ENCODE results near the gene DUSP21.
A peak's percentile ranks its signal among the peaks of the same experiment; 100 is the strongest.
"Not testable (repeated sequence)": the region's sequence is repeated elsewhere in the genome, so short reads cannot be mapped to it uniquely, and the experiment has no call there.

The DUSP21 gene

DNA sequence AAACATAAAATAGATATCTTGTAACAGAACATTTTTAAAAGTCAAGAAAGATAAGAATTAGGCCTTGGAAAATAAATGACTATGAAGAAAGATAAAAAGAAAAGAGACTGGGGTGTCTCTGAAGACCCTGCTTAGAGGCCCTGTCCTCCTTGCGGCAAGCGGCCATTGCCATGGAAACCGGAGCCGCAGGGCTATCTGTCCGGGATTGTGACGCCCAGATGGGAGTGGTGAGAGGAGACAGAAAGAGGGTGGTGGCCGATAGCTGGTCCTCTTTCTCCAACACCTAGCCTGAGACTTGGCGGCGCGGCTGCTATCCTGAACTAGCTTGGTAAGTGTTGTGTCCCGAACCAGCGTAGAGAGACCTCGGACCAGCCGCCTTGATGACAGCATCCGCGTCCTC is at the start of gene DUSP21:
DUSP21 (plus strand) TSS at position 269 of the 400 bp plus-strand sequence; CDS start at position 381, 112 bp downstream.
- no peak for DNase-seq

DNA sequence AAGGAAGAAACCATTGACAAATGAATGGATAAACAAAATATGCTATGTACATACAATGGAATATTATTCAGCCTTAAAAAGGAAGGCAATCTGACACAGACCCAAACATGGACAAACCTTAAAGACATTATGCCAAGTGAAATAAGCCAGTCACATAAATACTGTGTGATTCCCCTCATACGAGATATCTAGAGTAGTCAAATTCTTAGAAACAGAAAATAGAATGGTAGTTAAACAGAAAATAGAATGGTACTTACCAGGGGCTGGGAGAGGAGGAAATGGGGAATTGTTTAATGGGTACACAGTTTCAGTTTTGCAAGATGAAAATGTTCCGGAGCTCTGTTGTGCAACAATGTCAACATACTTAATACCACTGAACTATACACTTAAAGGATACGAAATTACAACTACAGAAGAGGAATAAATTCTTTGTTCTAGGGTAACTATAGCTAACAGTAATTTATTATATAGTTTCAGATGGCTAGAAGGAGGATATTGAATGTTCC is 47.8 kb upstream of the DUSP21 start:
- DNase-seq: no peak

DNA sequence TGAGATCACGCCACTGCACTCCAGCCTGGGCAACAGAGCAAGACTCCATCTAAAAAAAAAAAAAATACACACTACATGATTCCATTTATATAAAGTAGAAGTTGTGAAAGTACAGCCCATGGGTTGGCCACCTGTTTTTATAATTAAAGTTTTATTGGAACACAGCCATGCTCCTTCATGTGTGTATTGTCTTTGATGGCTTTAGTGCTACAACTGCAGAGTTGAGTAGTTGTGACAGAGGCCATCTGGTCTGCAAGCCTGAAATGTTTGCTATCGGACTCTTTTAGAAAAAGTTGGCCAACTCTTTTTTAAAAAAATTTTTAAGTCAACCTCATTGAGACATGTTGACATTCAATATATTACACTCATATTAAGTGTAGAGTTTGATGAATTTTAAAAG is 41.2 kb upstream of the DUSP21 start:
- no peak for DNase-seq

DNA sequence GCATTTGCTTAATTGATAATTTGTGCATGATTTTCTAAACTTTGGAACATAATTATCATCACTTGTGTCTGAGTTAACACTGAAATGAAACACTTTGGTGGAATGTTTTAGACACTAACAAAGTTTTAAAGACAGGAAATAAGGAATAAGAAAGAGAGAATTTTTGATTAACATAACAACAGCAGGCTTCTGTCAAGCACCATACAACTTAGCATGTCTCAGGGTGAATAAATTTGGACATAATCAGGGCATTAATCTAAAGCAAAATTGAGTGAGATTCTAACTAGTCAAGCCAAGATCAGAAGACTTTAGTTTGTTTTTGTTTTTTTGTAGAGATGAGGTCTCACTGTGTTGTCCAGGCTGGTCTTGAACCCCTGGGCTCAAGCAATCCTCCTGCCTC is 28.1 kb upstream of the DUSP21 start:
- no peak for DNase-seq

DNA sequence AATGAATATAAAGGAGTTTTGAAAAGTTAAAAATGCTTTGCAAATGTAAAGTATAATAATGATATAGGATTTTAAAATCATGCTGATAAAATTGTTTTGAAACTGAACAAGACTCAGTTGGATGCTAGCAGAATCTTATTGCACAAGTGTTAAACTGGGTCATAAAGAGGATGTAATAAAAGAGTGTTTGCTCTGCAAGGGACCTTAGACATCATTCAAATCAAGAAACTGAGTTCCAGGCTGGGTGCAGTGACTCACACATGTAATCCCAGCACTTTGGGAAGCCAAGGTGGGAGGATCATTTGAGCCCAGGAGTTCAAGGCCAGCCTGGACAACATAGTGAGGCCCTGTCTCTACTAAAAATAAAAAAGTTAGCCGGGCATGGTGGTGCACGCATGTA is 27.5 kb upstream of the DUSP21 start:
- no peak for DNase-seq

DNA sequence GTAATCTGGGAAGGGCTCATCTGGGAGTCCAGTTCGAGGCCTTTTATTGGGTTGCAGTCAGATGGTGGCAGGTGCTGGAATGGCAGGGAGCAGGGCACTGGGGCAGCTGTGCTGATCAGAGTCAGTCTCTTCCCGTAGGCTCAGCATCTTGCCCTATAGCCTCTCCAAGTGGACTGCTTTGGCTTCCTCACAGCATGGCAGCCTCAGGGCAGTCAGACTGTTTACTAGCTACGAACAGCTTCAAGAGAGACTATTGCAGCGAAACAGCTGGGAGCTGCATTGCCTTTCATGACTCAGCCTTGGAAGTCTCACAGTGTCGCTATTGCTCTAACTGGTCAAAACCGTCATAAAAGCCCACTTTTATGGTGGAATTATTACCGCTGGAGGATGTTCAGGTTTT is 26.8 kb upstream of the DUSP21 start:
- no peak for DNase-seq

DNA sequence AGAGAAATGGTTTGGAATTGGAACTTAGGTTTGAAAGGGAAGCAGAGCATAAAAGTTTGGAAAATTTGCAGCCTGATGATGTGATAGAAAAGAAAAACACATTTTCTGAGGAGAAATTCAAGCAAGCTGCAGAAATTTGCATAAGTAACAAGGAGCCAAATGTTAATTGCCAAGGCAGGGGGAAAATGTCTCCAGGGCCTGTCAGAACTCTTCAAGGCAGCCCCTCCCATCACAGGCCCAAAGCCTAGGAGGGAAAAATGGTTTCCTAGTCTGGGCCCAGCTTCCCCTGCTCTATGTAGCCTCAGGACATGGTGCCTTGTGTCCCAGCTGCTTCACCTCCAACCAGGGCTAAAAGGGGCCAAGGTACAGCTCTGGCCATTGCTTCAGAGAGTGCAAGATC is 21.2 kb upstream of the DUSP21 start:
- no peak for DNase-seq

DNA sequence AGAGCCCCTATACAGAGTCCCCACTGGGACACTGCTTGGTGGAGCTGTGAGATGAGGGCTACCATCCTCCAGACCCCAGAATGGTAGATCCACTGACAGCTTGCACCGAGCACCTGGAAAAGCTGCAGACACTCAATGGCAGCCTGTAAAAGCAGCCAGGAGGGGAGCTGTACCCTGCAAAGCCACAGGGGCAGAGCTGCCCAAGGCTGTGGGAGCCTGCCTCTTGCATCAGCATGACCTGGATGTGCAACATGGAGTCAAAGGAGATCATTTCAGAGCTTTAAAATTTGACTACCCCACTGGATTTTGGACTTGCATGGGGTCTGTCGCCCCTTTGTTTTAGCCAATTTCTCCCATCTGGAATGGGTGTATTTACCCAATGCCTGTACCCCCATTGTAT is 20.6 kb upstream of the DUSP21 start:
- not testable (repeated sequence) for DNase-seq

DNA sequence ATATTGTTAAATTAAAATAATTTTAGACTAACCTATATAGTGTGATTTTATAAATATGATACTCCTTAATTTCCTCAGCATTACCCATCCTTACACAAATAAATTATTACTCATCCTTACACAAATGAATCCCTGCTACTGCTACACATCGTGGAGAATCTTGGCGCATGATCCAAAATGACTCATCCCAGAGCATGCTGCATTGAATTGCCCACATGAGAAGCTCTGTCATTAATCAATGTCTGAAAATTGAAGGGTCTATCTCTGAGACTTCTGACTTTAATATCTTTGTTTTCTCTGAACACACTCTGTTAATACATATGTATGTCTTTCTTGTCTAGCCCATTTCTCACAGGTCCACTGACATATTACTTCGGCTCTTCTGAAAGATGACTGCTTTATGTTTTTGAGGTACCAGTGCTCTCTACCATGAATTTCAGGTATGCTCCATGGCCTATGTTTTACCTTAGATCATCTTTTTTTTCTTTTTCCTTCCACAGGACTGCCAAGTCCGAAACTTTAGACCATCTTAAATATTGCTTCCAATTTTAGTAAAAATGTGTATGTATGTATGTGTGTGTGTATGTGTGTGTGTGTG is 15.7 kb upstream of the DUSP21 start:
- no peak for DNase-seq

DNA sequence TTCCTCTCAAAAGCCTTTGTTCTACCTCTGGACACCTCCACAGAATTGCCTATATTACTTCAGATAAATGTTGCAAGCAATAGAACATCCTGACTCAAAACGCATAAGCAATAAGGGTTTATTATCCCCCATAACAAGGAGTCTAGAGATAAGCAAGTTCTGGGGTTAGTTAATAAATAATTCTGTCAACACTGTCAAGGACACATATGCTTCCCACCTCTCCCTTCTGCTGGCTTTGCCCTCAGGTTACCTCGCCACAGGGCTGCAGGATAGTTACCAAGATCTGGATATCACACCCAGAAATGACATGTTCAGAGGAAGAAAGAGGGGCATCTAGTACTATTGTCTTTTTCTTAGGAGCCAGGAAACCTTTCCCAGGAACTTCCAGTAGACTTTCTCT is 14.0 kb upstream of the DUSP21 start:
- no peak for DNase-seq

DNA sequence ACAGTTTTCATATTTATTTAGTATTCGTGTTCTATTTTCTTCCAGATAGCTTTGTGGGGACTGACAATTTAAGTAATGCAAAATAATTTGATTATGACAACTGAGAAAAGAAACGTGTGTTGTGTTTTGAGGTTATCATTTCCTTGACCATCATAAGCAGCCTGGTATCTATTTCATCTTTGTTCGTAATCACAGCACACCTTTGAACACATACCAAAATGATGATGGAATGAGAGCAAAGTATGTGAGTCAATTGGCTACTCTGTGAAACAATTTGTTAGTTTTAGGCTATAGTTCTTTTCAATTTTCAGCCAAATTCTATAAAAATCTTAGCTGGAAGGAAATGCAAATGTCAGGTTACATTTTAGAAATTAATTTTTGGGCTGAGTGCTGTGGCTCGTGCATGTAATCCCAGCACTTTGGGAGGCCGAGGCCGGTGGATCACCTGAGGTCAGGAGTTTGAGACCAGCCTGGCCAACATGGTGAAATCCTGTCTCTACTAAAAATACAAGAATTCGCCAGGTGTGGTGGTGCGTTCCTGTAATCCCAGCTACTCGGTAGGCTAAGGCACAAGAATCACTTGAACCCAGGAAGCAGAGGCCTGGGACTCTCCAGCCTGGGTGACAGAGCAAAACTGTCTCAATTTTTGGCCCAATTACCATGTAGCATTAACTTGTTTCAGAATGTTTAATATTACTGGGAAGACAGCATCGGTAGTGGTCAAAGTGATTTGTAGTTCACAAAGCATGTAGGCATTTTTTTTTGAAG is 1.1 kb upstream of the DUSP21 start:
- no peak for DNase-seq

DNA sequence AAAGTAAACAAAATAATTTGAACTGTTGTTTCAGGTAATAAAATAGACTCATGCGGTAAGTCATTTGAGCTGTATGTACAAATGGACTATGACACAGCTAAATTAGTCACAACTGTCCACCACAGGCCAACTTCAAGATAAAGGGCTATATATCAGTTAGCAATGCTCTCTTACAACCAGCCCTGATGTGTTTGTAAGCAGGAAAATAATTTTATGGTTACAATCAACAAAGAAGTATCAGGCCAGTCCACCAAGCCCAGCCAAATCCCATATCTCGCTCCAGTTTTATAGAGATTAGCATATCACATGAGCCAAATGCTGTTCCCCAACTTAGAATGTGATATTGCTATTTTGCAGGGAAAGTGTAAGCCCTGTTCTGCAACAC is 511 bp upstream of the DUSP21 start:
- DNase-seq: no peak

DNA sequence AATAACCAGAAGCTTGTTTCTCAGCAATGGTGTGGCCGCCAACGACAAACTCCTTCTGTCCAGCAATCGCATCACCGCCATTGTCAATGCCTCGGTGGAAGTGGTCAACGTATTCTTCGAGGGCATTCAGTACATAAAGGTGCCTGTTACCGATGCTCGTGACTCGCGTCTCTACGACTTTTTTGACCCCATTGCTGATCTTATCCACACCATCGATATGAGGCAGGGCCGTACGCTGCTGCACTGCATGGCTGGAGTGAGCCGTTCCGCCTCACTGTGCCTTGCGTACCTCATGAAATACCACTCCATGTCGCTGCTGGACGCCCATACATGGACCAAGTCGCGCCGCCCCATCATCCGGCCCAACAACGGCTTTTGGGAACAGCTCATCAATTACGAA is 383 bp downstream of the DUSP21 start:
- no peak for DNase-seq

DNA sequence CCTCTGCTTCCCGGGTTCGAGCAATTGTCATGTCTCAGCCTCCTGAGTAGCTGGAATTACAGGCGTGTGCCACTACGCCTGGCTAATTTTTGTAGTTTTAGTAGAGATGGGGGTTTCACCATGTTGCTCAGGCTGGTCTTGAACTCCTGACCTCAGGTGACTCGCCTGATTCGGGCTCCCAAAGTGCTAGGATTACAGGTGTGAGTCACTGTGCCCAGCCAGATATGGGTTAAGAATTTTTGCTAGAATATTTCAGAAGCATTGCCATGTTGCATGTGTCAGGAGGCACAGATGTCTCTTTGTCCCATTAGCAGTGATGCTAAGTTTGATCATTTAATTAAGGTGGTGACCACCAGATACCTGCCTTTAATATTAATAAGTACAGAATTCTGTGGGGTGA is 7.1 kb downstream of the DUSP21 start:
- not testable (repeated sequence) for DNase-seq

DNA sequence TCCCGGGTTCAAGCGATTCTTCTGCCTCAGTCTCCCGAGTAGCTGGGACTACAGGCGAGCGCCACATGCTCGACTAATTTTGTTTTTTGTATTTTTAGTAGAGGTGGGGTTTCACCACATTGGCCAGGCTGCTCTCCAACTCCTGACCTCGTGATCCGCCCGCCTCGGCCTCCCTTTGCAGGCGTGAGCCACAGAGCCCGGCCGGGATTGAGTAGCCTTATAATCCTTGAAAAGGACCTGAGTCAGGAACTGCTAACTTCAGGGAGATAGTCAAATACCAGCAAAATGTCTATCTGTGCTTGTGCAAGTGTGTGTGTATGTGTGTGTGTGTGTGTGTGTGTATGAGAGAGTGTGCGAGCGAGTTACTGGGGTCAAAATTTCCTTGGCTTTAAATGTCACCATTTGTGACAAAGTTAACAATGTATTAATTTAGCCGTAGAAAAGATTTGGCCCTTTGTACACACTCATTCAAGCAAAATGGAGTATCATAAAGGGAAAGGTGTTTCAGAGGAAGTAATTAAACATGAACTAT is 27.4 kb downstream of the DUSP21 start:
- DNase-seq: no peak

DNA sequence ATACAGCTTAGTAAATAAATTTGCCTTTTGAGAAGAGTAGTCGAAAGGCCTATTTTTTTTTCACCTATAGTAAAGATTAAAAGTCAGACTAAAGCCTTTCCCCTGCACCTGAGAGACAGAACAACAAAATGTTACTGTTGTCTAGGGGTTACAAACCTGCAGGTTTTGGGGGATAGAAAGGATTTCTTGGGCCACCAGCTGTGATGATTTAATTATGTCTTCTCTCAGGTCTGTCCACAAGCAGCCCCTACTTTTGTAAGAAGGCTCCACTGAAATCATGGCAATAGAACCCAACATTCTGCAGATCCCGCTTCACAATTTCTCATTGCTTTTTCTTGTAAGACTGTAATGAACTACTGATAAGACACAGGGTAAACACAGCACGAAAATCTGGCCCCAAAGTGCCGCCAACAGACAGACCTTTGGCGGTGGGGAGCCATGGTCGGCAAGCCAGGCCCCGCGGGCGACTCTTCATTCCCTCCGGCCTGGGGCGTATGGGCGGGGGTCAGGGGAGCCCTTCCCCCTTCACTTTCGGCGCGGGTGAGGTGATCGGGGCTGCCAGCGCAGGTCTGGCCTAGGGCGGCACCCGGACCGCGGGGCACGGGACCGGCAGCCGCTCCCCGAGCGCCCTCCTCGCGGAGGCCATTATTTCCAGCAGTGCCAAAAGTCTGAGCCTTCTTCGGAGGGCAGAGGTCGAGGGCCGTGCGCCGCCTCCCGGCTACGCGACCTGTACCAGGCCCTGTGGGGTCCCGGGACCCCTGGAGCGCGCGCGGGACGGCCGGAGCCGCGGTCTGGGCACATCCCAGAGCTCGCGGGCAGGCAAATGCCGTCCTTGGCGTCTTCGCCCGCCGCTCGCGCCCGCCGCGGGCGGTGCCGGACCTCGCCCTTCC is 28.4 kb downstream of the DUSP21 start:
- DNase-seq: no peak

DNA sequence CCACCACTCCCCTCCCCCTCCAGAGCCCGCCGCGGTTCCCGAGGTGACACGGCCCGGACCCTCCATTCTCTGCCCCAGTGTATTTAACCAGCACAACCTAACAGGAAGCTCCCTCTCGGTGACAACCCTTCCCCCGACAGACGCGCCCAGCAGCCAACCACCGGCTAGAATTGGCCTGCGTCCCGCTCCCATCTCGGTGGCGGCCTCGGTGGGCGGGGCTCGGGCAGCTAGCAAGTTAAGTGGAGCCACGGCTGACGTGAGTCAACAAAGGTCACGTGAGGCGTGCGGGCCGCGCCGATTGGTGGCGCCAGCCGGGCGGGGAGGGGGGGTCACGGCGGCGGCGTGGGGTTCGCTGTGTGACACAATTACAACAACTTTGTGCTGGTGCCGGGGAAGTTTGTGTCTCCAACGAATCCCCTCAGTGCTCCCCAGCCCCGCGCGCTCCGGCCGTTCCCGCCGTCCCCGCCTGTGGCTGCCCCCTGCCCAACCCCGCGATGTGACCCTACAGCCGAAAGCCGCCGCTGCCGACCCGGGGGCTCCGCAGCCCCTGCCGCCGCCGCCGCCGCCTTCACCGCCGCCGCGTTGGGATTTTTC is 29.1 kb downstream of the DUSP21 start, which contains the start of gene KDM6A:
KDM6A (plus strand) TSS at position 368 of the 594 bp plus-strand sequence. CDS start 364 bp downstream, outside the sequence.
- DNase-seq: peak; percentile 52

DNA sequence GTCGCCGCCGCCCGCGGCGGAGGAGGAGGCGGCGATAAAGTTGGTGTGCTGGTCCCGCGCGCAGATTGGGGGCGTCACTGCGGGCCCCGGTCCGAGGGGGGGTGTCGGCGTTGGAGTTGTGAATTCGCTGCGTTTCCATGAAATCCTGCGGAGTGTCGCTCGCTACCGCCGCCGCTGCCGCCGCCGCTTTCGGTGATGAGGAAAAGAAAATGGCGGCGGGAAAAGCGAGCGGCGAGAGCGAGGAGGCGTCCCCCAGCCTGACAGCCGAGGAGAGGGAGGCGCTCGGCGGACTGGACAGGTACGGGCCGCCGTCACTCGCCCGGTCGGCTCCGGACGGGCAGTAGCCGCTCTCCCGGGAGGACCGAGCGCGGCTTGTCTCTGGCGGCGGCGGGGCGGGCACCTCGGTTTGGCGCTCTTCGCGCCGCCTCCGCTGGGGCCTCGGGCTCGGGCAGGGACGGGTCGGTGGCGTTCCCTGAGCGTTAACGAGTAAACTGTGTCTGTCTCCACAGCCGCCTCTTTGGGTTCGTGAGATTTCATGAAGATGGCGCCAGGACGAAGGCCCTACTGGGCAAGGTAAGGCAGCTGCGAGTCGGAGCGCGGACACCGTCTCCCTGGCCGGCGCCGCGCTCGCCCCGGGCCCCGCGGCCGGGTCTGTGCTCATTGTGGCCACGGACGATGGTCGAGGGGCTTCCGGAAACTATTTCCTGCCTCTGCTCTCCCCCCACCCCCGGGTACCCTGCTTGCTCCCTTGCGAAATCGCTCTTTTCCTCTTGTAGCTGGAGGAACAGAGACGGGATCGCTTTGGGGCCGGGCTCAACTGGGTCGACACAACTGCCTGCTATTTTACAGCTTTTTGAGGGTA is 29.8 kb downstream of the DUSP21 start:
- peak; percentile 20 for DNase-seq

DNA sequence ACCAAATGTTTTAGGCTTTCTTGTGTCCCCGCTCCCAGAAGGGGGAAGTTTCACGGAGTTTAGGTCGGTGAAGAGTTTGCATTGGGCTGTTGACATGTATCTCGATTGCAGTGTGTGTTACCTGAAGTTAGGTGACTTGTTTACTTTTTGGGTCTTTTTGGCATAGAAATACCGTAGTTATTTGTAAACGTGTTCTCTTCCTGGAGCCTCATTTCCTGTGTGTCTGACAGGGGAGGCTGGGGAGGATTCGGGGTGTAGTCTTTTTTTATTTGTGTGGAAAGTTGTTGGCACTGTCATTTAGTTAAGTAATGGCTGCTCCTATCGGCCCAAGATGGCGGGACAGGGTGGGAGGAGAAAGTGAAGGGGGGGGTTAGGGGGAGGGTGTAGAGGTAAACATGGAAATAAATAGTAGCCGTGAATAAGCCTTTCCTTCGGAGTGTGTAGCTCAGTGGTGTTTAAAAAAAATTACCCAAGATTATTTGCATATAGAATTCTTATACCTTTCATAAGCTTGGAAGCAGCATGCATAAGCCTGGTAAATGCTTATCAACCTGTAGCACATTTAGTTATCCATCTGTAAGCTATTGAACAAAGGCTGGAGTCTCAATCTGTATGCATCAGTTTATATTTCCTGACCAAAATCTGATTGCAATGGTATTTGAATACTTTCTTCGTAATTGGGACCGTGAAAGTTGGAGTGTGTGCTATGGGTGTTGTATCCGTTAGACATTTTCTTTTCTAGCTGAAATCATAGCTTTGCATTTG is 30.8 kb downstream of the DUSP21 start:
- DNase-seq: peak; percentile 20

DNA sequence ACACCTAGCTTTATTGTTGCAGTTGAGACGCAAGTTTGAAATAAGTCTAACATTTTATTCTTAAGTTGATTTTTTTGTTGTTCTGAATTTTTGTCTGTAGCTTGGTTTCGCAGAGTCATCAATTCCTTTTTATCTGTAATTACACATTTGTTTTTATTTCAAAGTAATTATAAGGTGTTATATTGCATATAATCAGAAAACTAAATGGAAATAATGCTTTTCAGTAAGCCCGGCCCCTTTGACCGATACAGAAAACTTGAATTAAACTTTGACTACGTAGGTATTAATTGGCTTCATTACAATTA is 31.3 kb downstream of the DUSP21 start:
- no peak for DNase-seq

DNA sequence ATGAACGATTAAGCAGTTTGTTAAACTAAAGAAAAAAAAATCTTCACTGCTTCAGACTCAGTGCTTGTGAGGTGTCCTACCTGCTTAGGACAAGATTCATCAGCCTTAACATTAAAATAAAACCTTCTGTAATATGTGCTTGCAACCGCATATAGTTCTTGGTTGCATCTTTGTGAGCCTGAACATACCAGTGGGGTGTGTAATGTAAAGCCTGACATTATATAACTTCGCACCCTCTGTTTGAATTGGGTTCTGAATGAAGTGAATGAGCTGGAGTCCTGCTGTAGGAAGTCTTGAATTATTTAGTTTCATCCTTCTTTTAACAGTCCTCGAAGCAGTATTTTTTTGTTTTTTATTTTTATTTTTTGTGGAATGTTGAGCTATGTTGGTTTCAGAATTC is 32.3 kb downstream of the DUSP21 start:
- DNase-seq: no peak

Data from KG1 (cell line).